NCI-H748 treated with DMSO at 0.1 percent for 48 hours (cell line): ENCODE data around the gene SORD.

Source experiments
- DNase-seq: peaks from one replicate; lab custom pipeline; 2025; lab: John Stamatoyannopoulos, UW

Gene SORD

GRCh38 chr15:45116482-45117307 is 93.7 kb downstream of the SORD start:
- DNase-seq = no peak

DNA sequence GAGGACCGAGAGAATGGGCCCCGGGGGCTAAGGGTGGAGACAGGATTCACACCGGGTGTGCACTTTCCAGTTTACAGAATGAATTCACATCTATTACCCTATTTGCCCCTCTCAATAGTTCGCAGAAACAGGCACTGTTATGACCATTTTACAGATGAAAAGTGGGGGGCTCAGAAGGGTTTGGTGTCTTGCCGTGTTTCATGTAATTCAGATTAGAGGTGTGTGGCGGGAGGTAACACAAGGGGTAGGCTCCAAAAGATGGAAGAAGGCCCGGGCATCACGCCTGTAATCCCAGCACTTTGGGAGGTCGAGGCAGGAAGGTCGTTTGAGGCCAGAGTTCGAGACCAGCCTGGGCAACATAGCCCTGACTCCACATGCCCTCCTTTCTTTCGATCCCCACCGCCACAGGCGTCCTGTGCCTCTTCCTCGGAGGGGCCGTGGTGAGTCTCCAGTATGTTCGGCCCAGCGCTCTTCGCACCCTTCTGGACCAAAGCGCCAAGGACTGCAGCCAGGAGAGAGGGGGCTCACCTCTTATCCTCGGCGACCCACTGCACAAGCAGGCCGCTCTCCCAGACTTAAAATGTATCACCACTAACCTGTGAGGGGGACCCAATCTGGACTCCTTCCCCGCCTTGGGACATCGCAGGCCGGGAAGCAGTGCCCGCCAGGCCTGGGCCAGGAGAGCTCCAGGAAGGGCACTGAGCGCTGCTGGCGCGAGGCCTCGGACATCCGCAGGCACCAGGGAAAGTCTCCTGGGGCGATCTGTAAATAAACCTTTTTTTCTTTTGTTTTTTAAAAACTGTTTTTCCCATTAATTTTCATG is 94.5 kb downstream of the SORD start:
- DNase-seq = no peak

GRCh38 chr15:45118131-45118588 is 95.2 kb downstream of the SORD start:
- peak; percentile 72 for DNase-seq

- no peak for DNase-seq
These were observed 96.0 kb downstream of the SORD start for GRCh38 chr15:45118996-45119395.

- no peak for DNase-seq
These were observed 97.3 kb downstream of the SORD start for GRCh38 chr15:45120081-45120972.

DNA sequence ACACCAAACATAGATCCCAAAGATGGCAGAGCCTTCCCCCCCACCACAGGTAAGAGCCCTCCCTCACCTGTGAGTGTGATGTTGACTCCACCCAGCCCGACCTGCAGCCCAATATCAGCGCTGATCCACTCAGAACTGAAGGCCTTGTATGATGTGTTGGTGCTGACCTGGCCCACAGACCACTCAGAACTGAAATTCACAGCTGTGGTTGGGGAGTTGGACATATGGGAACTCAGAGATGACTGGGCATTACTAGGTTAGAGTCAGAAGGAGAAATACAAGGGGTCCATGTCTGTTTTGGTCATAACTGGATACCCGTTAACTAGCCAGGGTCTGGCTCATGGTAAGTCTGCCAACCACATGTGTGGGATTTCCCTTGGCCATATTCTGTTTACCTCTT is 98.0 kb downstream of the SORD start:
- DNase-seq = no peak

GRCh38 chr15:45121706-45122417 is 98.9 kb downstream of the SORD start:
- DNase-seq = no peak

- no peak for DNase-seq
These were observed 99.7 kb downstream of the SORD start for GRCh38 chr15:45122719-45123118.

DNA sequence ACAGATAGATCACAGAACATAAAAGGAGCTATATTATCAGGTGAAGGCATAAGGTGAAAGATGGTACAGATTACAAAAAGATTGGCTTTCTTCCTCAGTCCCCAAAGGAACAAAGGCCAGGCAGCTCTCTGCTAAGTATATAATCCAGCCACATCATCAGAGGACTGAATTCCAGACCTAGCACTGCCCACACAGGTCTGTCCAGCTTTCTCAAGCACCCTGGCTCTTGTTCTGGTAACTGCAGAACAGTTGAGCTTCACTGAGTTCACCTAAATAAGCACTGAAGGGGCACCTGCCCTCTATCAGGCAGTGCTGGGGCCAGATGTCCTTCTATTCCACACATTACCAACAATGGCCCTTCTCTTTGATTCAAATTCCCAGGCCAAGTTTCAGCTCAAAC is 100.4 kb downstream of the SORD start:
- DNase-seq = no peak

DNA sequence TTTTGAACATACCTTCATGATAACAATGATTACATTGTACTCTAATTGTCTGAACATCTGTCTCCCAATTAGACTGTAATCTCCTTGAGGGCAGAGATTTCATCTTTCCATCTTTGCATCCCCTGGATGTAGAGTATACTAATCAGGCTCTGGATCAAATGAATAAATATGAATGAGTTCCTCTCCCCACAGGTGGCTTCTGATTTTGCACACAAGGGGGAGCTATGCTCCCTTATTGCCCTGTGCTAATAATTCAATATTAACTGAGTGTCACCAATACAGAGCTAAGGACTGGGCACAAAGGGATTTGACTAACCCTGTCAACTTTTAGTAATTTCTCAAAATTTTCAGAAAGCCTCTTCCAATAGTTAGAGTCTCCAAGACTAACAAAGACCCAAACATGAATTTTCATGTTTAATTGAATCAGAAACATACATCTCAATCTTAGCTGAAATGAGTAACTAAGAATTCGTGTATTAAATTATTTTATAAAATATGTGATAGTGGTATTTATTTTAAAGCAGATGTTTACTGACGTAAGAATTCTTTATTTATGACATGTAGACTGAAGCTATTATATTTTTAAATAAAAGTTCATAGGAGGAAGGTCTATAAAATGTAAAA is 103.7 kb downstream of the SORD start:
- peak; percentile 9 for DNase-seq
